Esophagus muscularis mucosa (tissue), 4 donors: ENCODE measurements around the gene C1QL4. TPM values are rescaled to one million over a fixed set of nuclear protein-coding genes. Genes with fewer than 3 reads are reported as not detected.
A peak's percentile ranks its signal among the peaks of the same experiment; 100 is the strongest.

Source experiments
- DNase-seq: peaks from one replicate; pipeline ENCODE4 v3.0.0-alpha.2; 2017; ENCODE audit errors: extremely low spot score
- H3K27ac ChIP-seq, 4 donors: fragments of 200-600 bp; sonication (generic); replicated peaks in 1 of 4; 1 replicate in 3 of 4; 2 replicates in 1 of 4; pipeline ENCODE4 v1.5.1; 2016 to 2019; ENCODE audit warnings: mild to moderate bottlenecking in 1 of 4
- H3K27me3 ChIP-seq, 4 donors: fragments of 200-600 bp; sonication (generic); one replicate each; pipeline versions ENCODE4 v1.5.1 to v1.6.0; 2016 to 2019
- H3K36me3 ChIP-seq, 4 donors: fragments of 200-600 bp; sonication (generic); one replicate each; pipeline ENCODE4 v1.5.1; 2016 to 2019
- H3K4me1 ChIP-seq, 4 donors: fragments of 200-600 bp; sonication (generic); one replicate each; pipeline ENCODE4 v1.5.1; 2016 to 2019
- H3K4me3 ChIP-seq, 4 donors: fragments of 200-600 bp; sonication (generic); 1 replicate in 2 of 4; 2 replicates in 2 of 4; pipeline ENCODE4 v1.5.1; 2016 to 2019; ENCODE audit warnings: mild to moderate bottlenecking in 4 of 4, moderate library complexity in 1 of 4
- H3K9me3 ChIP-seq, 4 donors: fragments of 200-600 bp; sonication (generic); 1 replicate in 3 of 4; 2 replicates in 1 of 4; pipeline ENCODE4 v1.5.1; 2016 to 2019
- CTCF ChIP-seq, 3 experiments: fragments of 200-600 bp in 2 of 3; fragments of 450-650 bp in 1 of 3; sonication (generic) in 2 of 3; IDR thresholded peaks; one replicate each; pipeline ENCODE4 v1.5.1; 2017 to 2019; ENCODE audit warnings: antibody characterized with exemption in 3 of 3, mild to moderate bottlenecking in 2 of 3, moderate library complexity in 1 of 3
- EP300 ChIP-seq: sonication (generic); formaldehyde crosslinking; IDR thresholded peaks from one replicate; pipeline ENCODE4 v1.6.1; 2017; ENCODE audit warnings: antibody characterized with exemption
- POLR2A ChIP-seq: fragments of 450-650 bp; IDR thresholded peaks from one replicate; pipeline ENCODE4 v1.6.1; 2017; ENCODE audit warnings: antibody characterized with exemption, moderate library complexity, mild to moderate bottlenecking, low read depth
- POLR2AphosphoS5 ChIP-seq, 2 donors: sonication (generic); formaldehyde crosslinking; IDR thresholded peaks; one replicate each; pipeline ENCODE4 v1.6.1; 2017; ENCODE audit warnings: antibody characterized with exemption in 2 of 2
- WGBS: methylation state at CpG from one replicate; pipeline ENCODE4 v1.1.5; 2018; 5-methylcytosine and 5-hydroxymethylcytosine counted together
- intact Hi-C: fragments of 100-400 bp; cut with DNase I; formaldehyde crosslinking; loops from one replicate; pipeline ENCODE4 v1.15.1; 2023
- total RNA-seq, 4 donors: library from RNA; depleted of rRNA; stranded (reverse); fragments of >200 nt; gene quantifications; one replicate each; pipeline versions ENCODE4 v1.1.0 to v1.2.1, GENCODE V29; 2016

The C1QL4 gene
- total RNA-seq, 4 donors from 2014 or later = not detected

GRCh38 chr12:49294804-49295081 is 42.2 kb downstream of the C1QL4 start:
- intact Hi-C loops = no loop called here
- Histone ChIP-seq H3K4me1 (peaks cover 28 to 51% (median 41%) of the 10 kb centered on the region in 4 donors), H3K27ac (no peak overlapping the region), H3K4me3 (no peak overlapping the region), H3K27me3 (peaks cover 0 to 59% (median 42%) of the 10 kb centered on the region in 4 donors), H3K36me3 (no peaks in the 10 kb centered on the region), H3K9me3 (no peaks in the 10 kb centered on the region)
- no peak for DNase-seq
- no peak for TF ChIP-seq POLR2A
- no peak for TF ChIP-seq EP300
- TF ChIP-seq POLR2AphosphoS5 (IDR thresholded peaks at IDR 0.05) = no peak
- TF ChIP-seq CTCF (IDR thresholded peaks at IDR 0.05) = no peak
- WGBS = 92% methylated on average over 2 of the region's 5 CpGs

GRCh38 chr12:49294086-49294803 is 42.7 kb downstream of the C1QL4 start:
- Histone ChIP-seq H3K4me1 (peaks cover 28 to 51% (median 41%) of the 10 kb centered on the region in 4 donors), H3K9me3 (no peaks in the 10 kb centered on the region), H3K4me3 (no peak overlapping the region), H3K27ac (no peak overlapping the region), H3K27me3 (peaks cover 0 to 58% (median 39%) of the 10 kb centered on the region in 4 donors), H3K36me3 (no peaks in the 10 kb centered on the region)
- DNase-seq = no peak
- no peak for TF ChIP-seq POLR2AphosphoS5 (IDR thresholded peaks at IDR 0.05)
- TF ChIP-seq EP300 = no peak
- no peak for TF ChIP-seq CTCF (IDR thresholded peaks at IDR 0.05)
- TF ChIP-seq POLR2A = no peak
- 85% methylated on average over 5 of the region's 8 CpGs for WGBS
- intact Hi-C loops = no loop called here

GRCh38 chr12:49293056-49293956 is 43.7 kb downstream of the C1QL4 start:
- no peak for DNase-seq
- H3K36me3 ChIP-seq = no peaks in the 10 kb centered on the region
- WGBS = 42% methylated on average over 15 of the region's 18 CpGs
- H3K27ac ChIP-seq = peak overlapping the region in 1 of 4 donors; percentile 18
- H3K9me3 ChIP-seq = no peaks in the 10 kb centered on the region
- peak overlapping the region; percentile 16 to 37 (median 20) for H3K4me3 ChIP-seq
- H3K27me3 ChIP-seq = peaks cover 0 to 55% (median 30%) of the 10 kb centered on the region in 4 donors
- intact Hi-C loops = no loop called here
- H3K4me1 ChIP-seq = peaks cover 31 to 51% (median 41%) of the 10 kb centered on the region in 4 donors
- no peak for TF ChIP-seq CTCF (IDR thresholded peaks at IDR 0.05)
- no peak for TF ChIP-seq POLR2A
- no peak for TF ChIP-seq POLR2AphosphoS5 (IDR thresholded peaks at IDR 0.05)
- TF ChIP-seq EP300 = no peak

GRCh38 chr12:49292729-49293055 is 44.3 kb downstream of the C1QL4 start:
- intact Hi-C loops = no loop called here
- WGBS = 77% methylated on average over 6 of the region's 7 CpGs
- Histone ChIP-seq H3K27ac (peak overlapping the region in 1 of 4 donors; percentile 18), H3K4me3 (peak overlapping the region in 2 of 4 donors; percentile 16 to 23), H3K27me3 (peaks cover 0 to 55% (median 25%) of the 10 kb centered on the region in 4 donors), H3K36me3 (no peaks in the 10 kb centered on the region), H3K9me3 (no peaks in the 10 kb centered on the region), H3K4me1 (peaks cover 31 to 46% (median 37%) of the 10 kb centered on the region in 4 donors)
- no peak for TF ChIP-seq CTCF (IDR thresholded peaks at IDR 0.05)
- no peak for TF ChIP-seq POLR2A
- TF ChIP-seq EP300 = no peak
- DNase-seq = no peak
